Measurements from ENCODE around the gene RPS3A. TPM values are rescaled to one million over a fixed set of nuclear protein-coding genes. Genes with fewer than 3 reads are reported as not detected.

RPS3A gene
- total RNA-seq, 1 experiment from 2014 or later: 918 TPM

DNA sequence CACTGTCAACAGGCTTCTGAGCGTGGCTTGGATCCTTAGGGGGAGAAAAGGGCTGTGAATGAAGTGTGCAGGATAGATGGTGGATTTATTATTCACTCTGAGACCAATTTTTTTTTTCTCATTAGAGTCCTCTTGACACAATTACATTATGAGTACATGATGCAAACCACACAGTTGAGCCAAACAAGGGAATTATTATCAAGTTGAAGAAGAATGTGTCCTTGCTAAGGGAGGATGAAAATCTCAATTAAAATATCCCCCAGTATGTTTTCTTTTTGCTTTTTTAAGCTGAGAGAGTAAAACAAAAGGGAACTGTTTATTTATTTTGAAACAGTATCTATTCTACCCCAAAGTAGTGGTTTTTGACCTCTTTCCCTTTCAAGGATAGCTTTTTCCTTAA lies 40.4 kb downstream of the RPS3A start:
- Histone ChIP-seq H3K27me3 (ENCODE audit: control insufficient read depth, insufficient read depth, low read length) (no peaks in the 10 kb centered on the region), H3K9me3 (ENCODE audit: control insufficient read depth, insufficient read depth, low read depth, low read length) (no peaks in the 10 kb centered on the region), H3K4me3 (ENCODE audit: low read depth in 2 of 2, low read length in 2 of 2) (no peak overlapping the region), H3K4me1 (ENCODE audit: control insufficient read depth, insufficient read depth, low read length) (no peaks in the 10 kb centered on the region), H3K36me3 (ENCODE audit: control insufficient read depth, insufficient read depth, low read length) (no peaks in the 10 kb centered on the region; the same call in none of the 2 replicates), H3K27ac (ENCODE audit: low read length) (no peak overlapping the region)
- ChIA-PET POLR2A (no interaction called here), CTCF (no interaction called here)
- in situ Hi-C loops (cut with HindIII; ENCODE audit: low pct_unique_long_range_greater_than_20kb, low sequenced_read_pairs): no loop called here
- DNase-seq (ENCODE audit: low read depth, low spot score) (no peak), ATAC-seq (no peak)
- no TSS peak for BruUV-seq (replicated peaks)
- intact Hi-C loops (cut with micrococcal nuclease; ENCODE audit: unreplicated experiment): no loop called here
- TF ChIP-seq, protein P1, sequence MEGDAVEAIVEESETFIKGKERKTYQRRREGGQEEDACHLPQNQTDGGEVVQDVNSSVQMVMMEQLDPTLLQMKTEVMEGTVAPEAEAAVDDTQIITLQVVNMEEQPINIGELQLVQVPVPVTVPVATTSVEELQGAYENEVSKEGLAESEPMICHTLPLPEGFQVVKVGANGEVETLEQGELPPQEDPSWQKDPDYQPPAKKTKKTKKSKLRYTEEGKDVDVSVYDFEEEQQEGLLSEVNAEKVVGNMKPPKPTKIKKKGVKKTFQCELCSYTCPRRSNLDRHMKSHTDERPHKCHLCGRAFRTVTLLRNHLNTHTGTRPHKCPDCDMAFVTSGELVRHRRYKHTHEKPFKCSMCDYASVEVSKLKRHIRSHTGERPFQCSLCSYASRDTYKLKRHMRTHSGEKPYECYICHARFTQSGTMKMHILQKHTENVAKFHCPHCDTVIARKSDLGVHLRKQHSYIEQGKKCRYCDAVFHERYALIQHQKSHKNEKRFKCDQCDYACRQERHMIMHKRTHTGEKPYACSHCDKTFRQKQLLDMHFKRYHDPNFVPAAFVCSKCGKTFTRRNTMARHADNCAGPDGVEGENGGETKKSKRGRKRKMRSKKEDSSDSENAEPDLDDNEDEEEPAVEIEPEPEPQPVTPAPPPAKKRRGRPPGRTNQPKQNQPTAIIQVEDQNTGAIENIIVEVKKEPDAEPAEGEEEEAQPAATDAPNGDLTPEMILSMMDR (IDR thresholded peaks at IDR 0.05): no peak
- TF ChIP-seq POLR2AphosphoS5 (IDR thresholded peaks at IDR 0.05; ENCODE audit: low read depth, low read length): no peak
- TF ChIP-seq TCF7L2 (IDR thresholded peaks at IDR 0.05; ENCODE audit: low read depth, low read length): no peak
- TF ChIP-seq, protein P2, sequence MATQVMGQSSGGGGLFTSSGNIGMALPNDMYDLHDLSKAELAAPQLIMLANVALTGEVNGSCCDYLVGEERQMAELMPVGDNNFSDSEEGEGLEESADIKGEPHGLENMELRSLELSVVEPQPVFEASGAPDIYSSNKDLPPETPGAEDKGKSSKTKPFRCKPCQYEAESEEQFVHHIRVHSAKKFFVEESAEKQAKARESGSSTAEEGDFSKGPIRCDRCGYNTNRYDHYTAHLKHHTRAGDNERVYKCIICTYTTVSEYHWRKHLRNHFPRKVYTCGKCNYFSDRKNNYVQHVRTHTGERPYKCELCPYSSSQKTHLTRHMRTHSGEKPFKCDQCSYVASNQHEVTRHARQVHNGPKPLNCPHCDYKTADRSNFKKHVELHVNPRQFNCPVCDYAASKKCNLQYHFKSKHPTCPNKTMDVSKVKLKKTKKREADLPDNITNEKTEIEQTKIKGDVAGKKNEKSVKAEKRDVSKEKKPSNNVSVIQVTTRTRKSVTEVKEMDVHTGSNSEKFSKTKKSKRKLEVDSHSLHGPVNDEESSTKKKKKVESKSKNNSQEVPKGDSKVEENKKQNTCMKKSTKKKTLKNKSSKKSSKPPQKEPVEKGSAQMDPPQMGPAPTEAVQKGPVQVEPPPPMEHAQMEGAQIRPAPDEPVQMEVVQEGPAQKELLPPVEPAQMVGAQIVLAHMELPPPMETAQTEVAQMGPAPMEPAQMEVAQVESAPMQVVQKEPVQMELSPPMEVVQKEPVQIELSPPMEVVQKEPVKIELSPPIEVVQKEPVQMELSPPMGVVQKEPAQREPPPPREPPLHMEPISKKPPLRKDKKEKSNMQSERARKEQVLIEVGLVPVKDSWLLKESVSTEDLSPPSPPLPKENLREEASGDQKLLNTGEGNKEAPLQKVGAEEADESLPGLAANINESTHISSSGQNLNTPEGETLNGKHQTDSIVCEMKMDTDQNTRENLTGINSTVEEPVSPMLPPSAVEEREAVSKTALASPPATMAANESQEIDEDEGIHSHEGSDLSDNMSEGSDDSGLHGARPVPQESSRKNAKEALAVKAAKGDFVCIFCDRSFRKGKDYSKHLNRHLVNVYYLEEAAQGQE (IDR thresholded peaks at IDR 0.05; ENCODE audit: insufficient read depth in 1 of 2, low read depth in 2 of 2, low read length in 1 of 2): no peak

DNA sequence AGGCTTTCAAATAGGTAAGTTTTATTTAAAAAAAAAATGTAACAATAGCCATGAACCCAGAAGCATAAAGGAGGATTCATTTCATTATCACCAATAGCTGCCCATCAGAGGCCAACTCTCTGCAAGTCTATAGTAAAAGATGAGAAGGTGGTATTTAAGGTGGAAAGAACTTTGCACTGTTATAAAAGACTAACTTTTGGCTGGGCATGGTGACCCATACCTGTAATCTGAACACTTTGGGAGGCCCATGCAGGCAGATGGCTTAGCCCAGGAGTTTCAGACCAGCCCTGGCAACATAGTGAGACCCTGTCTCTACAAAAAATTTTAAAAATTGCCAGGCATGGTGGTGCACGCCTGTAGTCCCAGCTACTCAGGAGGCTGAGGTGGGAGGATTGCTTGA lies 43.3 kb downstream of the RPS3A start:
- BruUV-seq (replicated peaks): no TSS peak
- H3K9me3 ChIP-seq (ENCODE audit: control insufficient read depth, insufficient read depth, low read depth, low read length): no peaks in the 10 kb centered on the region
- ATAC-seq (no peak), DNase-seq (ENCODE audit: low read depth, low spot score) (no peak)
- H3K4me3 ChIP-seq (ENCODE audit: low read depth in 2 of 2, low read length in 2 of 2): no peak overlapping the region
- H3K4me1 ChIP-seq (ENCODE audit: control insufficient read depth, insufficient read depth, low read length): no peaks in the 10 kb centered on the region
- H3K27ac ChIP-seq (ENCODE audit: low read length): no peak overlapping the region
- in situ Hi-C loops (cut with HindIII; ENCODE audit: low pct_unique_long_range_greater_than_20kb, low sequenced_read_pairs): no loop called here
- ChIA-PET CTCF (interaction anchor here (0.5 to 0.7 kb wide), 2 partner anchors 103 to 462 kb away, joined by 3 read pairs; no protein-coding TSS in a partner anchor), POLR2A (interaction anchor here (0.6 kb wide), 1 partner anchor 30 kb away, joined by 6 read pairs; no protein-coding TSS in a partner anchor)
- no peaks in the 10 kb centered on the region for H3K27me3 ChIP-seq (ENCODE audit: control insufficient read depth, insufficient read depth, low read length)
- intact Hi-C loops (cut with micrococcal nuclease; ENCODE audit: unreplicated experiment): no loop called here
- TF ChIP-seq SIN3A (IDR thresholded peaks at IDR 0.05; ENCODE audit: borderline replicate concordance, insufficient read depth, low read depth, low read length): no peak
- TF ChIP-seq, protein P1 (IDR thresholded peaks at IDR 0.05): no peak
- TF ChIP-seq, protein P2 (IDR thresholded peaks at IDR 0.05; ENCODE audit: insufficient read depth in 1 of 2, low read depth in 2 of 2, low read length in 1 of 2): no peak
- no peak for TF ChIP-seq TCF7L2 (IDR thresholded peaks at IDR 0.05; ENCODE audit: low read depth, low read length)
- no peak for TF ChIP-seq POLR2AphosphoS5 (IDR thresholded peaks at IDR 0.05; ENCODE audit: low read depth, low read length)
- H3K36me3 ChIP-seq (ENCODE audit: control insufficient read depth, insufficient read depth, low read length): no peaks in the 10 kb centered on the region; the same call in none of the 2 replicates
